Esophagus (tissue), 2 donors: ENCODE results near the gene METTL8. TPM values are rescaled to one million over a fixed set of nuclear protein-coding genes. Genes with fewer than 3 reads are reported as not detected.

ENCODE experiments used
- H3K27ac ChIP-seq, 2 donors: one replicate each; pipeline ENCODE4 v1.5.1; 2013; ENCODE audit warnings: low read depth in 2 of 2, mild to moderate bottlenecking in 2 of 2, inconsistent platforms in 1 of 2, low read length in 1 of 2, moderate library complexity in 1 of 2
- H3K27me3 ChIP-seq, 2 donors: one replicate each; pipeline ENCODE4 v1.6.1; 2013; ENCODE audit warnings: low read length in 2 of 2, control low read depth in 1 of 2, mild to moderate bottlenecking in 1 of 2; ENCODE audit not compliant: insufficient read depth in 2 of 2, control insufficient read depth in 1 of 2
- H3K36me3 ChIP-seq, 2 donors: one replicate each; pipeline ENCODE4 v1.6.1; 2013; ENCODE audit warnings: low read length in 1 of 2; ENCODE audit not compliant: control insufficient read depth in 2 of 2, insufficient read depth in 2 of 2
- H3K4me1 ChIP-seq, 2 donors: one replicate each; pipeline ENCODE4 v1.6.1; 2013; ENCODE audit warnings: low read length in 1 of 2; ENCODE audit not compliant: control insufficient read depth in 2 of 2, insufficient read depth in 2 of 2
- H3K4me3 ChIP-seq, 2 donors: one replicate each; pipeline ENCODE4 v1.5.1; 2013; ENCODE audit warnings: low read length in 2 of 2, mild to moderate bottlenecking in 2 of 2, low read depth in 1 of 2, moderate library complexity in 1 of 2
- H3K9me3 ChIP-seq, 2 donors: one replicate each; pipeline ENCODE4 v1.6.1; 2013; ENCODE audit warnings: mild to moderate bottlenecking in 2 of 2, low read depth in 1 of 2, low read length in 1 of 2, moderate library complexity in 1 of 2; ENCODE audit not compliant: control insufficient read depth in 2 of 2, insufficient read depth in 1 of 2
- WGBS, 2 donors: extraction: QIAGEN DNeasy Blood & Tissue Kit; methylation state at CpG; one replicate each; pipeline ENCODE4 v1.1.7; 2013; 5-methylcytosine and 5-hydroxymethylcytosine counted together
- polyA plus RNA-seq, 2 donors: library from polyadenylated mRNA; stranded (reverse); fragments of 200-250 nt; gene quantifications; one replicate each; pipeline ENCODE4 v1.2.3, GENCODE V29; 2013
- donor health status: healthy with polysubstance abuse.
- donor health status: Bipolar disorder and iron deficiency.

Gene METTL8
- polyA plus RNA-seq, 2 donors: 11.4 to 13.8 TPM

- Histone ChIP-seq H3K9me3 (no peaks in the 10 kb centered on the region), H3K36me3 (no peaks in the 10 kb centered on the region), H3K4me3 (no peak overlapping the region), H3K27me3 (no peaks in the 10 kb centered on the region), H3K4me1 (no peaks in the 10 kb centered on the region), H3K27ac (no peak overlapping the region)
These were observed 146.7 kb downstream of the METTL8 start for GRCh38 chr2:171287036-171287571.

GRCh38 chr2:171281110-171281509 is 152.7 kb downstream of the METTL8 start:
- Histone ChIP-seq H3K27me3 (no peaks in the 10 kb centered on the region), H3K9me3 (no peaks in the 10 kb centered on the region), H3K27ac (no peak overlapping the region), H3K4me1 (no peaks in the 10 kb centered on the region), H3K4me3 (no peak overlapping the region), H3K36me3 (no peaks in the 10 kb centered on the region)
- 93 to 94% methylated on average over 3 of the region's 3 CpGs for WGBS, 2 donors

- Histone ChIP-seq H3K27ac (no peak overlapping the region), H3K36me3 (no peaks in the 10 kb centered on the region), H3K4me1 (no peaks in the 10 kb centered on the region), H3K9me3 (no peaks in the 10 kb centered on the region), H3K4me3 (no peak overlapping the region), H3K27me3 (no peaks in the 10 kb centered on the region)
- 83 to 88% methylated on average over 13 of the region's 13 CpGs for WGBS, 2 donors
These were observed 153.6 kb downstream of the METTL8 start for GRCh38 chr2:171279983-171280790.

GRCh38 chr2:171274757-171275156 is 159.0 kb downstream of the METTL8 start:
- WGBS, 2 donors: 93 to 94% methylated on average over 2 of the region's 2 CpGs
- H3K27me3 ChIP-seq: no peaks in the 10 kb centered on the region

GRCh38 chr2:171271971-171272436 is 161.8 kb downstream of the METTL8 start:
- WGBS, 2 donors: 11 to 38% methylated on average over 1 of the region's 1 CpG
- no peaks in the 10 kb centered on the region for H3K9me3 ChIP-seq
- no peak overlapping the region for H3K27ac ChIP-seq
- H3K4me3 ChIP-seq: no peak overlapping the region
- no peaks in the 10 kb centered on the region for H3K36me3 ChIP-seq
- H3K27me3 ChIP-seq: no peaks in the 10 kb centered on the region
- H3K4me1 ChIP-seq: no peaks in the 10 kb centered on the region

More at GRCh38 chr2:171274757-171275156, 159.0 kb downstream of the METTL8 start:
- Histone ChIP-seq H3K4me1 (no peaks in the 10 kb centered on the region), H3K4me3 (no peak overlapping the region), H3K36me3 (no peaks in the 10 kb centered on the region), H3K27ac (no peak overlapping the region), H3K9me3 (no peaks in the 10 kb centered on the region)

- Histone ChIP-seq H3K27ac (no peak overlapping the region), H3K36me3 (no peaks in the 10 kb centered on the region), H3K9me3 (no peaks in the 10 kb centered on the region), H3K4me3 (no peak overlapping the region), H3K4me1 (no peaks in the 10 kb centered on the region), H3K27me3 (no peaks in the 10 kb centered on the region)
- WGBS, 2 donors: 28 to 47% methylated on average over 1 of the region's 1 CpG
These were observed 162.4 kb downstream of the METTL8 start for GRCh38 chr2:171271386-171271785.

GRCh38 chr2:171267855-171268629 is 165.7 kb downstream of the METTL8 start:
- Histone ChIP-seq H3K9me3 (no peaks in the 10 kb centered on the region), H3K27ac (no peak overlapping the region), H3K27me3 (no peaks in the 10 kb centered on the region), H3K36me3 (no peaks in the 10 kb centered on the region), H3K4me1 (no peaks in the 10 kb centered on the region), H3K4me3 (no peak overlapping the region)
- 76 to 81% methylated on average over 4 of the region's 4 CpGs for WGBS, 2 donors

Other genes starting within 250 kb of the METTL8 start
- 1 to 10 TPM; 2.5 to 3.3 TPM for gene DCAF17, start 236 bp upstream of the METTL8 start, polyA plus RNA-seq
- gene CYBRD1, start 88.5 kb upstream of the METTL8 start, polyA plus RNA-seq: 10 to 100 TPM in 1 of 2 donors, 1 to 10 TPM in 1; 8.4 to 17.2 TPM